ENCODE results near the gene POMT1.

GRCh38 chr9:131502781-131503625 is at the start of gene POMT1:
- TF ChIP-seq POLR2AphosphoS5 (IDR thresholded peaks at IDR 0.05) (peak in 2 of 3 donors; percentile 41 to 68), POLR2A (IDR thresholded peaks at IDR 0.05) (no peak), EP300 (IDR thresholded peaks at IDR 0.05) (no peak), CTCF (IDR thresholded peaks at IDR 0.05) (no peak)

Measured in suprapubic skin (tissue), 4 donors.